Measurements from ENCODE around the gene SRPK2.
"Not testable (repeated sequence)": the region's sequence is repeated elsewhere in the genome, so short reads cannot be mapped to it uniquely, and the experiment has no call there.

Gene SRPK2

DNA sequence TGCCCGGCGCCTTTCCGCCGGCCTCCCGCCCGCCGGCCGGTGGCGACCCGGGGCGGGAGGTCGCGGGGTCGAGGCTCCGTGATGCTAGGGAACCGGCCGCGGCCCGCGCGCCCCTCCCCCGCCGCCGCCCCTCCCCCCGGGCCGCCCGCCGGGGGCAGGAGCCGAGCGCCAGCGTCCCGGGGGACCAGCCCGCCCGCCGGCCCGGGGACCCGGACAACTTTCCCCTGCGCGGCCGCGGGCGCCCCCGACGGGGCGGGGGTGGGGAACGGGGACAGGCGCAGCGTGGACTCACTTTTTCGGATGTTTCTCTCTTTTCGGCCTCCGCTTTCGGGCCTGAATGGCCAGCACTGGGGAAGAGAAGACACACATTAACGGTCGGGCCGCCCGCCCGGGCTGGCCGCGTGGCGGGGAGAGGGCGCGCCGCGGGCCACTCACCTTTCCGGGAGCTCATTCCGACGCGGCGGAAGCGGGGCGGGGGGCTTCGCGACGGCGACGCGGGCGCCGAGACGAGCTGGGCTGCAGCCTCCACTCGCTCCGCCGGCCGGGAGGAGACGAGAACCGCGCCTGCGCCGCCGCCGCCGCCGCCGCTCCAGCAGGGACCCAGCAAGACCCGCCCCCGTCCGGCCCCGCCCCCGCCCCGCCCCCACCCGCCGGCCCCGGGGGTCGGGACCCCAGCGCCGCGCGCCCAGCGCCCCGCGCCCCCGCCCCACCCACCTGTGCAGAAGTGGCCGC lies at the start of gene SRPK2:
Gene SRPK2, minus strand, starts transcription at position 566 of the 732 bp plus-strand sequence.
- DNase-seq (ENCODE audit: low spot score) = peak; percentile 83

- no peak for DNase-seq (ENCODE audit: low spot score)
Measured at GRCh38 chr7:105438254-105438653, 49.5 kb upstream of the SRPK2 start.

GRCh38 chr7:105437356-105437755 lies 48.6 kb upstream of the SRPK2 start:
- not testable (repeated sequence) for DNase-seq (ENCODE audit: low spot score)

GRCh38 chr7:105429746-105430612 lies 41.3 kb upstream of the SRPK2 start:
- DNase-seq (ENCODE audit: low spot score) = peak; percentile 93

GRCh38 chr7:105426606-105427146 lies 38.0 kb upstream of the SRPK2 start:
- DNase-seq (ENCODE audit: low spot score) = peak; percentile 32

GRCh38 chr7:105423987-105424386 lies 35.3 kb upstream of the SRPK2 start:
- no peak for DNase-seq (ENCODE audit: low spot score)

- no peak for DNase-seq (ENCODE audit: low spot score)
Measured at GRCh38 chr7:105413887-105414437, 25.2 kb upstream of the SRPK2 start.

- not testable (repeated sequence) for DNase-seq (ENCODE audit: low spot score)
Measured at GRCh38 chr7:105410774-105411173, 22.1 kb upstream of the SRPK2 start.

GRCh38 chr7:105409775-105410174 lies 21.1 kb upstream of the SRPK2 start:
- DNase-seq (ENCODE audit: low spot score) = not testable (repeated sequence)

- no peak for DNase-seq (ENCODE audit: low spot score)
Measured at GRCh38 chr7:105408791-105409410, 20.2 kb upstream of the SRPK2 start.

GRCh38 chr7:105403128-105403527 lies 14.4 kb upstream of the SRPK2 start:
- DNase-seq (ENCODE audit: low spot score) = no peak

- no peak for DNase-seq (ENCODE audit: low spot score)
Measured at GRCh38 chr7:105402221-105403095, 13.7 kb upstream of the SRPK2 start.

DNA sequence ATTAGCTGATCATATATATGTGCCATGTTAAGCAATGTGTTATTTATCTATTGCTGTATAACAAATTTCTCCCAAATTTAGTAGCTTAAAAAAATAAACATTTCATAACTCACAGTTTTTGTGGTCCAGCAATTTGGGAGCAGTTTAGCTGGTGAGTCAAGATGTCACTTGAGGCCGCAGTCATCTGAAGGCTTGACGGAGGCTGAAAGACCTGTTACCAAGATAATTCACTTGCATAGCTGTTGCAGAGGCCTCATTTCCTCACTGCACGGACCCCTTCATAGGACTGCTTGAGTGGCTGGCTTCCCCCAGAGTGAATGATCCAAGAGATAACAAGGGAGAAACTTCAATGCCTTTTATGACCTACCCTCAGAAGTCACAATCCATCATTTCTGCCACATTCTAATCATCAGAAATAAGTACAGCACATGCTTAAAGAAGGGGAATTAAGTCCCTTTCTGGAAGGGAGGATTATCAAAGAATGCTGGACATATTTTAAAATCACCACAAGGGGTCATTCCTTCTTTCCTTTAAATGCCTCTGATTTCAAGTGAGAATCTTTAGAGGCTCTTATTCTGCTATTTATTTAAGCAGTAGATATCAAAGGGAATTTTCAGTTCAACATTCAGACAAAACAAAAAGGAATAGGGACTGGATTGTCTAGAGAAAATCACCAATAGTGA lies 10.5 kb upstream of the SRPK2 start:
- DNase-seq (ENCODE audit: low spot score) = peak; percentile 31

DNA sequence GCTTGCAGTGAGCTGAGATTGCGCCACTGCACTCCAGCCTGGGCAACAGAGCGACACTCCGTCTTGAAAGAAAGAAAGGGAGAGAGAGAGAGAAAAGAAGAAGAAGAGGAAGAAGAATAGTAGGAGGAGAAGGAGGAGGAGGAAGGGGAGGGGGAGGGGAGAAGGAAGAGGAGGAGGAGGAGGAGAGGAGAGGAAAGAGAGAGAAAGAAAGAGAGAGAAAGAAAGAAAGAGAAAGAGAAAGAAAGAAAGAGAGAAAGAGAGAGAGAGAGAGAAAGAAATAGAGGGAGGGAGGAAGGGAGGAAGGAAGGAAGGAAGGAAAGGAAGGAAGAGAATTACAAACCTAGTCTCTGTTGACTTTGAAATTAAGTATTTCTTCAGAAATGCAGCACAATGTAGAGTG lies 7.8 kb upstream of the SRPK2 start:
- no peak for DNase-seq (ENCODE audit: low spot score)

DNA sequence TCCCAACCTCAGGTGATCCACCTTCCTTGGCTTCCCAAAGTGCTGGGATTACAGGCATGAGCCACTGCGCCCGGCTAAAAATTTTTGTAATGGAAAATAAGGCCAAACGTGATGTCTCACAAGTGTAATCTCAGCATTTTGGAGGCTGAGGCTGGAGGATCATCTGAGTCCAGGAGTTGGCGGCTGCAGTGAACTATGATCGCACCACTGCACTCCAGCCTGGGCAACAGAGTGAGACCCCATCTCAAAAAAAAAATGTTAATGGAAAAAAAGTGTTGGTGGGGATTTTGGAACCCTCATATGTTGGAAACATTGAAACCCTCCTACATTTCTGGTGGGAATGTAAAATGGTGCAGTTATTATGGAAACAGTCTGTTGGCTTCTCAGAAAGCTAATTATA lies 2.7 kb upstream of the SRPK2 start:
- DNase-seq (ENCODE audit: low spot score) = no peak

DNA sequence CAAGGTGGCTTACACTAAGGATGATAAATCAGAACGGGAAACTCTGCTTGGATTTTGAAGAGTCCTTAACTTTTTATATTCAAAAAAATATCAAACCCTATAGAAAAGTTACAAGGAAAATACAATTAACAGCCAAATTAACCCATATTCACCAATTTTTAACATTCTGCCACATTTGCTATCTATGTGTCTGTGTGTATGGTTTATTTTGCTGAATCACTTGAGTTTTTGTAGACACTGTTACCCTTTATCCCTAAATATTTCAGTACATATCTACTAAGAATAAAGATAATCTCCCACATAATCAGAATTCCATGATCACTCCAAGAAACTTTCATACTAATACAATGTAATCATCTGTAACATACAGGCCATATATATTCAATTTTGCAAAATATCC lies 1.2 kb upstream of the SRPK2 start:
- DNase-seq (ENCODE audit: low spot score) = no peak

DNA sequence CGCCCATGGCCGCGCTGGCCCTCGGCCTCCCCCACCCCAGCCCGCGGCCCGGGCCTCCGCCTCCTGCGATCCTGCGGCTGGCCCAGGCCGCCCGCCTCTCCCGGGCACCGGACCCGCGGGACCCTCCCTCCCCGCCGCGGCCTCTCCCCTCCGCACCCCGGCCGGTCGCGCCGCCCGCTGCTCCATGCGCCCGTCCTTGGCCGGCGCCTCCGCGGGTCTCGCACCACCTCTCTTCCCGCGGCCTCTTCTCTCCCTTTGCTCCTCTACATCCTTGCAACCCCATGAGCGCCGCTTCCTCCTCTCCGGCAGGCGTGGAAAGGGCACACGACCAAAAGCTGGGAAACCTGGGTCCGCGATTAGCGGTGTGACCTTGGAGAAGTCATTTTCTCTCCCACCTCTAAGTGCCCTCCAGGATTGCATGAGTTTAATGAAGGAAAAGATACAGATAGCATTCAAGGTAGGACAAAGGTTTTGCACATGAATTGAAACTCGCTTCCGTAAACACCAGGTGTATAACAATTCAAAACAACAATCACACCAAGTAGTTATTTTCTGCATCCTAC lies 448 bp upstream of the SRPK2 start:
- peak; percentile 73 for DNase-seq (ENCODE audit: low spot score)

GRCh38 chr7:105387508-105388355 lies 989 bp downstream of the SRPK2 start:
- DNase-seq (ENCODE audit: low spot score) = peak; percentile 56

GRCh38 chr7:105377903-105378302 lies 10.8 kb downstream of the SRPK2 start:
- no peak for DNase-seq (ENCODE audit: low spot score)

All from kidney tubule cell (primary cell).